ENCODE measurements around the gene TFF3. TPM values are rescaled to one million over a fixed set of nuclear protein-coding genes. Genes with fewer than 3 reads are reported as not detected.

Gene TFF3, protein sequence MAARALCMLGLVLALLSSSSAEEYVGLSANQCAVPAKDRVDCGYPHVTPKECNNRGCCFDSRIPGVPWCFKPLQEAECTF
- 1 to 10 TPM; 2.3 to 8.6 TPM for polyA plus RNA-seq

DNA sequence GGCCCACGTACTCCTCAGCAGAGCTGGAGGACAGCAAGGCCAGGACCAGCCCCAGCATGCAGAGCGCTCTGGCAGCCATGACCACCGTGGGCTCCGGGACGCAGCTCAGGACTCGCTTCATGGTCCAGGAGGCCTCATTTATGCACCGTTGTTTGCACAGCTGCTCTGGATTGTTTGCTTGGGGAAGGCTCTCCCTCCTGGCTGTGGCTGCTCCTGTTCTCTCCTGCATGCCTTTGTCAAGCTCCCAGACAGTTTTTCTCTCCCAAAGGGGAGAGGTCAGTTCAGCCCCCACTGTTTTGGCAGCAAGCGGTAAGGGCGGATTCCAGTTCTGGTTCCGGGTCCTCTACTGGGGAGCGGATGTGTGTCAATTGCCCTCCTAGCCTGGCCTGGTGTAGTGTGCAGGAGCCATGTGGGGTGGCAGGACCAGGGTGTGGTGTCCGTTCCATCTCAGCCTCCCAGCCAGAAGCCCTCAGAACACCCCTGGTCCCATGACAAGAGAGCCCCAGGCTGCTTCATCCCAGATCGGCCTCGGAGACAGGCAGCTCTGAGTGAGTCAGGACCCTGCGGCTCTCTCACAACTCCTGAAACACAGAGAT, at the start of gene TFF3:
TFF3 (minus strand) TSS at position 114 of the 596 bp plus-strand sequence; CDS start at position 79, 35 bp downstream.
- no peaks in the 10 kb centered on the region for H3K27me3 ChIP-seq (ENCODE audit: control insufficient read depth in 1 of 2, insufficient read depth in 2 of 2, low read length in 2 of 2)
- no peaks in the 10 kb centered on the region for H3K36me3 ChIP-seq (ENCODE audit: control insufficient read depth in 2 of 2, insufficient read depth in 2 of 2, low read length in 1 of 2)
- 45 to 50% methylated on average over 15 of the region's 15 CpGs for WGBS, 2 donors
- no peaks in the 10 kb centered on the region for H3K4me1 ChIP-seq (ENCODE audit: control insufficient read depth in 2 of 2, insufficient read depth in 2 of 2, low read length in 1 of 2)
- no peak within 1 kb of the TSS for H3K27ac ChIP-seq (ENCODE audit: low read depth in 2 of 2, low read length in 1 of 2)
- no peak within 1 kb of the TSS for H3K4me3 ChIP-seq (ENCODE audit: low read depth in 1 of 2, low read length in 2 of 2)
- no peaks in the 10 kb centered on the region for H3K9me3 ChIP-seq (ENCODE audit: control insufficient read depth in 2 of 2, insufficient read depth in 1 of 2, low read depth in 1 of 2, low read length in 1 of 2)

DNA sequence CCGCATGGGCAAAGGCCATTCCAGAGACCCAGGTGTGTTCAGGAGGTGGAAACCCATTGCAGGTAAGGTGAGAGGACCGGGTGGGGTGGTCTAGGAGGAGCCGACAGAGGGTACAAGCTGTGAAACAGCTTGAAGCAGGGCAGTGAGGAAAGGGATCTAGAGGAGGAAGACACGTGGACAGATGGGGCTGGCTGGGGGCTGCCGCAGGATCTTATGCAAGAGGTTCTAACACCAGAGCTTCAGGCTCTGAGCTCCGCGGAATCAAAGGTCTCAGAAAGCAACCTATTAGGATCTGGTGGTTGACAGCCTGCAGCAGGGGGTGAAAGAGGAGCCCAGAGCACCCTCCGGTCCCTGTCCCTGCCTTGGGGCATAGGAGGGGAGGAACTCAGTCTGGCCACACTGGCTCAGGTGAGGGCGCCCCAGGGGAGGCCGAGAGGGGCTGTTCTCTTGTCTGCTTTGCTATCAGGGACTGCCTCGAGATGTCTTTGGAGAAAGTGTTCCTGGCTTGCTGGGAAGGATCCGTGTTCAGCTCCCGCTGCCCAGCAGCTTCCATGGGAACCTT, 49.2 kb upstream of the TFF3 start:
- Histone ChIP-seq H3K27ac (ENCODE audit: low read depth in 2 of 2, low read length in 1 of 2) (no peak overlapping the region), H3K4me3 (ENCODE audit: low read depth in 1 of 2, low read length in 2 of 2) (no peak overlapping the region), H3K4me1 (ENCODE audit: control insufficient read depth in 2 of 2, insufficient read depth in 2 of 2, low read length in 1 of 2) (no peaks in the 10 kb centered on the region), H3K9me3 (ENCODE audit: control insufficient read depth in 2 of 2, insufficient read depth in 1 of 2, low read depth in 1 of 2, low read length in 1 of 2) (peaks cover 0 to 6% of the 10 kb centered on the region in 2 donors), H3K36me3 (ENCODE audit: control insufficient read depth in 2 of 2, insufficient read depth in 2 of 2, low read length in 1 of 2) (no peaks in the 10 kb centered on the region), H3K27me3 (ENCODE audit: control insufficient read depth in 1 of 2, insufficient read depth in 2 of 2, low read length in 2 of 2) (no peaks in the 10 kb centered on the region)
- WGBS, 2 donors, result 80% methylated on average over 13 of the region's 13 CpGs

DNA sequence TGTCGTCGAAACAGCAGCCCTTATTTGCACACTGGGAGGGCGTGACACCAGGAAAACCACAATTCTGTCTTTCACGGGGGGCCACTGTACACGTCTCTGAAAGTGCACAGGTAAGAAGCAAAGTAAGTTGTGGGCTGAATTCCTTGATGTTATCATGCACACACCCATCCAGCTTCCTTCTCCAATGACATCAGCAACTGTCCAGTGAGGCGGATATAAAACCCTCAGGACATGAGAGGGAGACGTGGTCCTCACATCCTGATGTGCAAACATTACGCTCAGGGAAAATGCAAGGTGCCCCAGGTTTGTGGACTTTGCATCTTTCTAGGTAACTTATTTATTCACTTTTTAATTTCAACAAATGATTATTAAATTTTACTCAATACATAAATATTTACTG, 48.1 kb upstream of the TFF3 start:
- H3K9me3 ChIP-seq (ENCODE audit: control insufficient read depth in 2 of 2, insufficient read depth in 1 of 2, low read depth in 1 of 2, low read length in 1 of 2), result peaks cover 0 to 10% of the 10 kb centered on the region in 2 donors
- H3K27ac ChIP-seq (ENCODE audit: low read depth in 2 of 2, low read length in 1 of 2), result no peak overlapping the region
- no peak overlapping the region for H3K4me3 ChIP-seq (ENCODE audit: low read depth in 1 of 2, low read length in 2 of 2)
- H3K4me1 ChIP-seq (ENCODE audit: control insufficient read depth in 2 of 2, insufficient read depth in 2 of 2, low read length in 1 of 2), result no peaks in the 10 kb centered on the region
- H3K27me3 ChIP-seq (ENCODE audit: control insufficient read depth in 1 of 2, insufficient read depth in 2 of 2, low read length in 2 of 2), result no peaks in the 10 kb centered on the region
- H3K36me3 ChIP-seq (ENCODE audit: control insufficient read depth in 2 of 2, insufficient read depth in 2 of 2, low read length in 1 of 2), result no peaks in the 10 kb centered on the region
- 61 to 72% methylated on average over 8 of the region's 8 CpGs for WGBS, 2 donors

DNA sequence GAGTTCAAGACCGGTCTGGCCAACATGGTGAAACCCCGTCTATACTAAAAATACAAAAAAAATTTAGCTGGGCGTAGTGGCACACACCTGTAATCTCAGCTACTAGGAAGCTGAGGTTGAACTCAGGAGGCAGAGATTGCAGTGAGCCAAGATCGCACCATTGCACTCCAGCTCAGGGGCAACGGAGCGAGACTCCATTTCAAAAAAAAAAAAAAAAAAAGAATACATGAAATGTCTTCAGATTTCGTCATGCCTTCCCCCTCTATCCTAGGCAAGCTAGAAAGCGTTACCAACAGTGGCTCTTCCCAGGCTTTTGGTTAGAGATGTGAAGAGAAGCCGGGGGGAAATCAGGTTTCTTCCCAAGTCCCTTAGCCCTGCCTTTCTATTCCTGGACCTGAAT, 47.5 kb upstream of the TFF3 start:
- Histone ChIP-seq H3K9me3 (ENCODE audit: control insufficient read depth in 2 of 2, insufficient read depth in 1 of 2, low read depth in 1 of 2, low read length in 1 of 2) (peaks cover 0 to 12% of the 10 kb centered on the region in 2 donors), H3K36me3 (ENCODE audit: control insufficient read depth in 2 of 2, insufficient read depth in 2 of 2, low read length in 1 of 2) (no peaks in the 10 kb centered on the region), H3K4me3 (ENCODE audit: low read depth in 1 of 2, low read length in 2 of 2) (no peak overlapping the region), H3K27ac (ENCODE audit: low read depth in 2 of 2, low read length in 1 of 2) (no peak overlapping the region), H3K4me1 (ENCODE audit: control insufficient read depth in 2 of 2, insufficient read depth in 2 of 2, low read length in 1 of 2) (no peaks in the 10 kb centered on the region), H3K27me3 (ENCODE audit: control insufficient read depth in 1 of 2, insufficient read depth in 2 of 2, low read length in 2 of 2) (no peaks in the 10 kb centered on the region)
- 61 to 71% methylated on average over 9 of the region's 9 CpGs for WGBS, 2 donors

DNA sequence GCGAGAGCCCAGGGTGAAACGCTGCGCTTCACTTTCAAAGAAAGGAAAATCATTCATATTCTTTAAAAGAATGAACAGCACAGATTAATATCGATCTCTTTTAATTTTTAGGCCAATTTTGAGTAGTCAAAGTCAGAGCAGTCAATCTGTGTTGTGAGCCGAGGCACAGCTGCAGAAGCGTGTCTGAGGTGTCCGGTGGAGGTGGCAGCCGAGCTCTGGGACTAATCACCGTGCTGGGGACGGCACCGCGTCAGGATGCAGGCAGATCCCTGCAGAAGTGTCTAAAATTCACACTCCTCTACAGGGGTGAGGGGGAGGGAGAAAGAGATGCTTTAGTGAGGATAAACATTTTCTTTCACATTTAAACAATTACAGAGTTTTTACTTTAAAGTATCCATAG, 47.0 kb upstream of the TFF3 start:
- Histone ChIP-seq H3K4me3 (ENCODE audit: low read depth in 1 of 2, low read length in 2 of 2) (no peak overlapping the region), H3K27me3 (ENCODE audit: control insufficient read depth in 1 of 2, insufficient read depth in 2 of 2, low read length in 2 of 2) (no peaks in the 10 kb centered on the region), H3K9me3 (ENCODE audit: control insufficient read depth in 2 of 2, insufficient read depth in 1 of 2, low read depth in 1 of 2, low read length in 1 of 2) (peaks cover 0 to 13% of the 10 kb centered on the region in 2 donors), H3K36me3 (ENCODE audit: control insufficient read depth in 2 of 2, insufficient read depth in 2 of 2, low read length in 1 of 2) (no peaks in the 10 kb centered on the region), H3K4me1 (ENCODE audit: control insufficient read depth in 2 of 2, insufficient read depth in 2 of 2, low read length in 1 of 2) (no peaks in the 10 kb centered on the region), H3K27ac (ENCODE audit: low read depth in 2 of 2, low read length in 1 of 2) (no peak overlapping the region)
- WGBS, 2 donors, result 71 to 79% methylated on average over 12 of the region's 12 CpGs

DNA sequence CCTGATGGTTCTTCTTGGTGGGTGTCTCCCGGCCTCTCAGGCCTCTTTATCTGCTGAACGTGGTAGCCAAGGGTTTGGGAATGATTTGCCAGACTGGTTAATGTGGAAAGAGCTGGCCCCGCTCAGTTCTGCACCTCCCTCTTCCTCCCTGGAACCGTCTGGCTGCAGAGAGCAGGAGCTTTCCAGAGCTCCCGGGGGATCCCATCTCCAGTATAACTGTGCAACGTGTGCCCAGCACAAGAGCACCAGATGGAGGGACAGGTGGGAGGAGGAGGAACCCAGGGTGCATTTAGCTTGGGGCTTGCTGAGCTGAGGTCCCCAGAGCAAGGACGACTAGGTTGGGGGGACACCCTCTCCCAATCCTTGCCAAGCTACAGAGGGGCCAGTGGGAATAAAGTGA, 46.1 kb upstream of the TFF3 start:
- H3K27ac ChIP-seq (ENCODE audit: low read depth in 2 of 2, low read length in 1 of 2), result no peak overlapping the region
- H3K4me1 ChIP-seq (ENCODE audit: control insufficient read depth in 2 of 2, insufficient read depth in 2 of 2, low read length in 1 of 2), result no peaks in the 10 kb centered on the region
- no peaks in the 10 kb centered on the region for H3K27me3 ChIP-seq (ENCODE audit: control insufficient read depth in 1 of 2, insufficient read depth in 2 of 2, low read length in 2 of 2)
- H3K36me3 ChIP-seq (ENCODE audit: control insufficient read depth in 2 of 2, insufficient read depth in 2 of 2, low read length in 1 of 2), result no peaks in the 10 kb centered on the region
- WGBS, 2 donors, result 50 to 52% methylated on average over 7 of the region's 7 CpGs
- no peak overlapping the region for H3K4me3 ChIP-seq (ENCODE audit: low read depth in 1 of 2, low read length in 2 of 2)
- H3K9me3 ChIP-seq (ENCODE audit: control insufficient read depth in 2 of 2, insufficient read depth in 1 of 2, low read depth in 1 of 2, low read length in 1 of 2), result peaks cover 0 to 20% of the 10 kb centered on the region in 2 donors

DNA sequence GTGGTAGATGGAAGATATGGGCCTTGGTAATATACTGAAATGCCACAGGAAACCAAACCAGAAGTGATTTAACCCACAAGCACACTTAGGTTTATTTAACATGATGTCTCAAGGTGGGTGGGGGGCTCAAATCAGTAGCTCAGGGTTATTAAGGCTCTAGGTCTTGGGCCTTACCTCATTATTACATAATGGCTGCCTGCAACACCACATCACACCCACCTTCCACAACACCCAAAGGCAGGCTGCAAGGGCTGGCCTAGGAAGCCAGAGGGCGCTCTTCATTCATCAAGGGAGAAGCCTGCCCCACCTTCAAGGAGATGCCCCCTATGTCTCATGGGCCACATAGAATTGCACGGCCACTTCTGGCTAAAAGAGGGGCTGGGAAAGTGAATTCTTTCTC, 45.1 kb upstream of the TFF3 start:
- H3K4me3 ChIP-seq (ENCODE audit: low read depth in 1 of 2, low read length in 2 of 2), result no peak overlapping the region
- no peak overlapping the region for H3K27ac ChIP-seq (ENCODE audit: low read depth in 2 of 2, low read length in 1 of 2)
- peaks cover 0 to 20% of the 10 kb centered on the region in 2 donors for H3K9me3 ChIP-seq (ENCODE audit: control insufficient read depth in 2 of 2, insufficient read depth in 1 of 2, low read depth in 1 of 2, low read length in 1 of 2)
- WGBS, 2 donors, result 73 to 77% methylated on average over 2 of the region's 2 CpGs
- no peaks in the 10 kb centered on the region for H3K27me3 ChIP-seq (ENCODE audit: control insufficient read depth in 1 of 2, insufficient read depth in 2 of 2, low read length in 2 of 2)
- H3K4me1 ChIP-seq (ENCODE audit: control insufficient read depth in 2 of 2, insufficient read depth in 2 of 2, low read length in 1 of 2), result no peaks in the 10 kb centered on the region
- no peaks in the 10 kb centered on the region for H3K36me3 ChIP-seq (ENCODE audit: control insufficient read depth in 2 of 2, insufficient read depth in 2 of 2, low read length in 1 of 2)

DNA sequence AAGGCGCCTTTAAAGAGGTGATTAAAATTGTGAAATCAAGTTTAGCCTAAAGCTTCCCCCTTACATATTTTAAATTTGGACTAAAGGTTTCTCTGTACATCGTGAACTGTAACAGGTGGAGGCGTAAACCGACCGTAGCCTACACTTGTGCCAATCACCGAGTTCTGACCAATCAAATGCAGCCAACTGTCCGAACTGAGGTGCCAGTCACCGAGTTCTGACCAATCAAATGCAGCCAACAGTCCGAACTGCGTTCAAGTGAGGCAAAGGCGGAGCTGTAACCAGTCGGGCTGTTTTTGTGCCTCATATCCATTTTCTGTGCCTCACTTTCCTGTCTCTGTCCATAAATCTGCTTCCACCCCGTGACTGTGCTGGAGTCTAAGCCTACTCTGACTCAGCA, 43.7 kb upstream of the TFF3 start:
- 84 to 87% methylated on average over 13 of the region's 13 CpGs for WGBS, 2 donors

DNA sequence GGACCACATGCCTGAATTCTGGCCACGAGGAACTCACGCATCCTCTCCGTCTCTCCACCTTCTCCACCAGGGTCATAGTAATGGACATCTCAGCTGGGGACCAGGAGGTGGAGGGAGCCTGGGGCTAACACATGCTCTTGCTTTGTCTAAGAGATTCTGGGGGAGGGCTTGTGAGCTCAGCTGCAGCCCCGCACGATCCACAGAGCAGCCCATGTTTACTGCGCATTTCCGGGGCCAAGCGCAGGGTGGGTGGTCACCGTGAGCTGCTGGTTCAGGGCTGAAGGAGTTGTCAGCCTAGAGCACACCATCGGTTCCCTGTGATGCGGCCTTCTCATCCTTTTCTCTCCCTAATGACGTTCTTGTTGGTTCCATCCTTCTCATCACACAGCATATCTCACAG, 43.1 kb upstream of the TFF3 start:
- no peak overlapping the region for H3K4me3 ChIP-seq (ENCODE audit: low read depth in 1 of 2, low read length in 2 of 2)
- WGBS, 2 donors, result 92 to 93% methylated on average over 12 of the region's 12 CpGs
- H3K4me1 ChIP-seq (ENCODE audit: control insufficient read depth in 2 of 2, insufficient read depth in 2 of 2, low read length in 1 of 2), result no peaks in the 10 kb centered on the region
- no peak overlapping the region for H3K27ac ChIP-seq (ENCODE audit: low read depth in 2 of 2, low read length in 1 of 2)
- H3K27me3 ChIP-seq (ENCODE audit: control insufficient read depth in 1 of 2, insufficient read depth in 2 of 2, low read length in 2 of 2), result peaks cover 0 to 2% of the 10 kb centered on the region in 2 donors
- H3K9me3 ChIP-seq (ENCODE audit: control insufficient read depth in 2 of 2, insufficient read depth in 1 of 2, low read depth in 1 of 2, low read length in 1 of 2), result peaks cover 0 to 24% of the 10 kb centered on the region in 2 donors
- H3K36me3 ChIP-seq (ENCODE audit: control insufficient read depth in 2 of 2, insufficient read depth in 2 of 2, low read length in 1 of 2), result no peaks in the 10 kb centered on the region

More for the DNA sequence above, 43.7 kb upstream of the TFF3 start:
- no peak overlapping the region for H3K4me3 ChIP-seq (ENCODE audit: low read depth in 1 of 2, low read length in 2 of 2)
- no peaks in the 10 kb centered on the region for H3K4me1 ChIP-seq (ENCODE audit: control insufficient read depth in 2 of 2, insufficient read depth in 2 of 2, low read length in 1 of 2)
- H3K27ac ChIP-seq (ENCODE audit: low read depth in 2 of 2, low read length in 1 of 2), result no peak overlapping the region
- peaks cover 0 to 1% of the 10 kb centered on the region in 2 donors for H3K27me3 ChIP-seq (ENCODE audit: control insufficient read depth in 1 of 2, insufficient read depth in 2 of 2, low read length in 2 of 2)
- no peaks in the 10 kb centered on the region for H3K36me3 ChIP-seq (ENCODE audit: control insufficient read depth in 2 of 2, insufficient read depth in 2 of 2, low read length in 1 of 2)
- peaks cover 0 to 20% of the 10 kb centered on the region in 2 donors for H3K9me3 ChIP-seq (ENCODE audit: control insufficient read depth in 2 of 2, insufficient read depth in 1 of 2, low read depth in 1 of 2, low read length in 1 of 2)

DNA sequence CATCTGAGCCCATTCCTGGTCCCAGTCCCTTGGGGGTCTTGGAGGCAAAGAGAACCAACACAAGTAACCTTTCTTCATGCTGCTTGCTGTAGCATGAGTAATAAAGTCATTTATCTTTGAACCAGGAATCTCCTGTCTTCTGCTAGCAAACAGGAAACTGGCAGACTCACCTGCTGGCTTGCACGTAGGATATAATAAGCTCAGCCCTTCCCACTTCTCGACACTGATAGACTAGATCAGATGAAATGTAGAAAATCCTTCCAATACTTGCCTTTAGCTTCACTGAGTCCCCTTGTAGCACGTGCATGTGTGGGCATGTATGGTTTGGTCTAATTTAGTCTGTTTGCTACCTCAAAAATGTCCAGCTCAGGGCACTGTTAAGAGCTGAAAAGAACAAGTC, 42.1 kb upstream of the TFF3 start:
- WGBS, 2 donors, result 51 to 54% methylated on average over 3 of the region's 3 CpGs
- Histone ChIP-seq H3K4me1 (ENCODE audit: control insufficient read depth in 2 of 2, insufficient read depth in 2 of 2, low read length in 1 of 2) (no peaks in the 10 kb centered on the region), H3K4me3 (ENCODE audit: low read depth in 1 of 2, low read length in 2 of 2) (no peak overlapping the region), H3K27me3 (ENCODE audit: control insufficient read depth in 1 of 2, insufficient read depth in 2 of 2, low read length in 2 of 2) (peaks cover 0 to 2% of the 10 kb centered on the region in 2 donors), H3K9me3 (ENCODE audit: control insufficient read depth in 2 of 2, insufficient read depth in 1 of 2, low read depth in 1 of 2, low read length in 1 of 2) (peaks cover 0 to 27% of the 10 kb centered on the region in 2 donors), H3K27ac (ENCODE audit: low read depth in 2 of 2, low read length in 1 of 2) (no peak overlapping the region), H3K36me3 (ENCODE audit: control insufficient read depth in 2 of 2, insufficient read depth in 2 of 2, low read length in 1 of 2) (no peaks in the 10 kb centered on the region)

Data from esophagus (tissue), 2 donors.